ENCODE results near the gene MEG3.
"Not testable (repeated sequence)": the region's sequence is repeated elsewhere in the genome, so short reads cannot be mapped to it uniquely, and the experiment has no call there.

The MEG3 gene

DNA sequence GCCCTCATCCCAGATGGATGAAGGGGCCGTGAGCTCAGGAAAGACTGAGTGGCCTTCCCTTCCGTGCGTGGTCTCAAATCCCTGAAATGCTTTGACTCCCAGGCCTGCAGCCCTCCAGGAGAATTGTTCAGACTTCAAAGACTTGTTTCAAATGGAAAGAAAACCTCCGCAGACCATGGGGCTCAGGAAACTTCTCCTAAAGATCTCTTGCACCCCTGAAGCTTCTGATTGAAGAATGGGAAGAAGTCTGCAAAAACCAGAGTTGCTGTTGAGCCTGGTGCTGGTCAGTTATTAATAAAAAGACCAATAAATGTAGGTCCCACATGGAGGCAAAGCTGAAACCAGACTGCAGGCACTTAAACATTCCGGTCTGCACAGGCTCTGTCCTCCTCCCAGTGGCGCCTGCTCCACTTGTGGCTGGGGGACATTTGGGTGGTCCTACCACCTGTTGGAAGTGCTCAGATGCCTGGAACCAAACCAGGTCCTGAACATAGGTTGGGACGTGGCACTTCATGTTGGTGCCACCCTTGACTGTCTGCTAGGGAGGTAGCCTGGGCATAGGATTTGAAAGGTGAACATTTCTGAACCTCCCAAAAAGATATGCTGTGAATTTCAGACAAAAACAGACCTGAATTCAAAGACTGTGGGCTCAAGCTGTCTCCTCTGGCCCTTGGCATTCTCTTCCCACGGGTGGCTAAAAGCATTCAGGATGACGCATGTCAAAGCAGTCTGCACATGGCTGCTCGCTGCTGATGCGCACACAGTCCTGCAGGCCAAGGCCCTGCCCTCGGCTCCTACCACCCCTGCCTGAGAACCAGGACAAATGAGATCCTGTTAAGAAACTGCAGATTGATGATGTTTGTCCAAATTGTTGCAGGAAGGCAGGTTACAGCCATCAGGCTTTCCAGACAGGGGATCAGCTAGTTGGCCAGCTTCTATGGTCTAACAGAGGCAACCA lies 36.2 kb upstream of the MEG3 start:
- DNase-seq: no peak

DNA sequence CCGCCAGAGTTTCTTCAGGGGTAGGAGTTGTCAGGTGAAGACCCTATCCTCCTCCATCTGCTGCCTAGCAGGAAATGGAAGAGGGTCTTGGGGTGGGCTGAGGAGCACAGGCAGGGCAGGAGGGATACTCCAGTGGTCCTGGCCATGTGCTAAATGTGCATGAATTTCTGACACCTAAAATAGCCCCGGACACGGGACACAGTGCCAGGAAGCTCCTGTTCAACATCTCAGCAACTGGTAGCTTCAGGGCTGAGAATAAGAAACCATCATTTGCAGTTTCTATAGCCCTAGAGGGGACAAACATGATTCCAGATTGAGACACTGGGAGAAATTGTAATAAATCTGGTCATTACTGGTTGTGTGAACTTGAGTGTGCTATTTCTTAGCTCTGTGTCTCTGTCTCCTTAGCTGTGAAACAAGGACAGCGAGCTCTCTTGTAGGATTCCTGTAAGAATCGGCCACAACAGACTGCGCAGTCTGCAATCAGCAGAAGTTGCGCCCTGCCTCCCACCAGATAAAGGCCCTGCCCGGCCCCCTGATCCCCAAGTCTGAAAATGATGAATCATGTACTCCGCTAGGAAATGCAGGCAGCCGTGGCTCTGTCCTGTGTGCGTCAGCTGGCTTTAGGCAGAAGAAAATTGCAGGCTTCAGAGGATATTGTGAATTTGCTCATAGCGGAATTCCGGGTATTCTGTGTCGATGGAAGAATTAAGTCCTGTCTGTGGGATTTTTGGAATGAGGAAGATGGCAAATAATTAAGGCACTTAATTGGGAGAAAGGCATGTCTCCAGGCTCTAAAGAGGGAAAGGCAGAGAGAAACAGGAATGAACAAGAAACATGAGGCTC lies 35.2 kb upstream of the MEG3 start:
- no peak for DNase-seq

DNA sequence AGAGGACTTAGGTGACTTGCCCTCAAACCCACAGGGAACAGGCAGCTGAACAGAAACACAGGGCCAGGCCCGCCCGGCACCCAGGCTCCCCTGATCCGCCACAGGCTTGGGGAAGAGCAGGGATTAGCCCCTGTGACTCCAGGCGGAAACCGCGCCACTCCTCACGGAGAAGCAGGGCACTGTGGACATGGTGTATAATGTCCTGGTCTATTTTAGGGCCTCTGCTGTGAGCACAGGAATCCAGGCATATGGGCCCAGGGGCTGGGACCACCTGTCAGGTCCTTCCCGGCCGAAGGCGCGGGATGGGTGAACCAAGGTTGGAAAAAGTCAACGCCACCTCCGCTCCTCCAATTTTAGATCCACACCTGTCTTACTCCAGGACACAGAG lies 34.6 kb upstream of the MEG3 start:
- DNase-seq: no peak

DNA sequence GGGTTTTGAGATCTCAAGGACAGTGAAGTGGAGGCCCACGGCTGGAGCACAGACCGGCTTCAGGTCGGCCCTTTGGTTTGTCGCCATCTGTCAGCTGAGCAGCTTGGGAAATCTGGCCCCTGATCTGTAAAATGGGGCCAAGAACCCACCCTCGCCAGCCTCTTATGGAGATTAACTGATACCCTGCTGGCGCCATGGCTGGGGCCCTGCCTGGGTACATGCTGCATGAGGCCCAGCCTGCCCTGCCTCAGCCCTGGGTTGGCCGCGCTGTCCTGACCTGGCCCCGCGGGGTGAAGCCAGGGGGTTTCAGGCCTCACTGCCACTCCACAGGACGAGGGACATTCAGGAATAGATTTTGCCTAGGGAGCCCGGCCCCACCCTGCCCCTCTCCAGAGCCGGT lies 33.9 kb upstream of the MEG3 start:
- DNase-seq: no peak

DNA sequence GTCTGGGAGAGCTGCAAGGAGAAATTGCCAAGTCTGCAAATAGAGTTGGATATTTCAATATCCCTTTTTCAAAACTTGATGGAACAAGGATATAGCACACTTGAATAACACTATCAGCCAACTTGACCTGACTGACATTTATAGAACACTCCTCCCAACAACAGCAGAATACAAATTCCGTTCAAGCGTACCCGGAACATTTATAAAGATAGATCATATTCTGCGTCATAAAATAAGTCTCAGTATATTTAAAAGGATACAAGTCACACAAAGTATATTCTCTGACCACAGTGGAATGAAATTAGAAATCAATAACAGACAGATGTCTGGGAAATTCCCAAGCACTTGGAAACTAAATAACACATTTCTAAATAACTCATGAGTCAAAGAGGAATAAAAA lies 29.0 kb upstream of the MEG3 start:
- no peak for DNase-seq

DNA sequence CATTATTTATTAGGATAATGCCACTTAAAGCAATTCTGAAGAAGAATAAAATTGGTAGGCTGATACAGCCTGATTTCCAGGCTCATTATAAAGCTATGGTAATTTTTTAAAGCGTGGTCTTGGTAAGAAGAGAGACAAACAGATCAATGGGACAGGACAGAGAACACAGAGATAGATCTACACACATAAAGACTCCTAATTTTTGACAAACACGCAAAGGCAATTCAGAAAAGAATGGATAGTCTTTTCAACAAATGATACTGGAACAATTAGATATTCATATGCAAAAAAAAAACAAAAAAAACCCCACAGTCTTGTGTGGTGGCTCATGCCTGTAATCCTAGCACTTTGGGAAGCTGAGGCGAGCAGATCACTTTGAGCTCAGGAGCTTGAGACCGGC lies 25.9 kb upstream of the MEG3 start:
- no peak for DNase-seq

DNA sequence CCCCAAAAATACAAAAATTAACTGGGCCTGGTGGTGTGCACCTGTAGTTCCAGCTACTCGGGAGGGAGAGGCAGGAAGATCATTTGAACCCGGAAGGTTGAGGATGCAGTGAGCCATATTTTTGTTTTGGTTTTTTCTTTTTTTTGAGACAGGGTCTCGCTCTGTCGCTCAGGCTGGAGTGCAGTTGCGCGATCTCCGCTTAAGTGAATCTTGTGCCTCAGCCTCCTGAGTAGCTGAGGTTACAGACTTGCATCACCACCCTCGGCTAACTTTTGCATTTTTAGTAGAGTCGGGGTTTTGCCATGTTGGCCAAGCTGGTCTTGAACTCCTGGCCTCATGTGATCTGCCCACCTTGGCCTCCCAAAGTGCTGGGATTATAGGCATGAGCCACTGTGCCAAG lies 24.5 kb upstream of the MEG3 start:
- DNase-seq: not testable (repeated sequence)

DNA sequence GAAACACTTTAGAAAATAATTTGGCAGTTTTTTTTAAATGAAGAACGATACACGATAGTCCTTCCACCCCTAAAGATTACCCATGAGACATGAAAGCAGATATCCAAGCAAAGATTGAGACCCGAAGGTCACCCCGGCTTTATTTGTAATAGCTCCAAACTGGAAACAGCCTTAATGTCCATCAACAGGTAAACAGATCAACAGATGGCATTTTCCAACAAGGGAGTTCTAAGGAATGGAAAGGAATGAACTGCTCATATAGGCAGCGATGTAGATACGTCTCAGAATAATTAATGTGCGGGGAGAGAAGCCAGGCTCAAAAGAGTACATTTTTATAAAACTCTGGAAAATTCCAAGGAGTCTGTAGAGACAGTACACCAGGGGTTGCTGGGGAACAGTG lies 23.7 kb upstream of the MEG3 start:
- no peak for DNase-seq

DNA sequence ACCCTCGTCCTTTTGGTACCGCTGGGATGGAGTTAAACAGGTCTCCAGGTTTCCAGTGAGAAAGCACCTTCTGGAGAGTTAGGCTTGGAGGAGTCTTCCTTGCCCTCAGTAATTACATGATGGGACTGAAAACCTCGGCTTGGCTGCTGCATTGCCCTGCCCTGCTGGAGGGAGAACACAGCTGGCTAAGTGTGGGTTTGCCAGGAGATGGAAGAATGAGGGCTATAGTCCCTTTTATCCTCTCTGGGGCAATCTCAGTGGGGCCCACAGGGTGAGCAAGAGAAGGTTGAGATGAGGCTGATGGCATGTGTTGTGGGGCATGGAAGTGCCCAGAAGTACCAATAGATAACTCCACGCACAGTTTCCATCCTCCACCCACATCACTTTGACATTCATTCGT lies 23.2 kb upstream of the MEG3 start:
- DNase-seq: no peak

DNA sequence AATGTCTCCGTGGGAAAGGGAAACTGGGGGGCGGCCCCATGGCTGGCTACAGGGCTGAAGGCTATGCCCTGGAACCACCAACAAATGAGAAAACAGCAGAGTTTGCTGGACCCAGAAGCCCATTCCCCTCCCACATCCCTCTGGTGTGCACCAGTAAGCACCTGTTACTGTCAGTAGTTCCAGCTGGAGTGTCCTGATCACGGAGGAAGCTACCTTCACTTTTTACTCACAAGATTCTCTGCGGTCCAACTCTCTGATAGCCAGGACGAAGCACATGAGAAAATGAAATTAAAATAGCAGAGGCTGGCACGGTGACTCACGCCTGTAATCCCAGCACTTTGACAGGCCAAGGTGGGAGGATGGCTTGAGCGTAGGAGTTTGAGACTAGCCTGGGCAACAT lies 22.7 kb upstream of the MEG3 start:
- DNase-seq: no peak

DNA sequence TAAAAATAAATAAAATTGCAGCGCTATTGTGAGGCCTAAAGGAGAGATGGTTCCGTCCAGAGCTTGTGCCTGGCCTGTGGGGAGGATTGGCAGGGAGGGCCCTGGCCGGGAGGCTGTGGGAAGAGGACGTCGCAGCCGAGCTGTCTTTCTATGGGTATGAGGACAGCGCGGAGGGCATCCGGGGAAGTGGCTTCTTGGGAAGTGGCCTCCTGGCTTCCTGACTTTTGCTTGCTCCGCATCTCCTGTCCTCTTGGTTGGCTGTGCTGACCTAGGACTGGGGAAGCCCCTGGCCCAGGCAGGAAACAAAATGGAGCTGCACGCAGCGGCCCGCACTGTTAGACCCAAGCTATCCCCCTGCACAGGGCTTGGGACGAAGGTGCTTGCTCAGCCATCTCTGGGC lies 22.2 kb upstream of the MEG3 start:
- no peak for DNase-seq

DNA sequence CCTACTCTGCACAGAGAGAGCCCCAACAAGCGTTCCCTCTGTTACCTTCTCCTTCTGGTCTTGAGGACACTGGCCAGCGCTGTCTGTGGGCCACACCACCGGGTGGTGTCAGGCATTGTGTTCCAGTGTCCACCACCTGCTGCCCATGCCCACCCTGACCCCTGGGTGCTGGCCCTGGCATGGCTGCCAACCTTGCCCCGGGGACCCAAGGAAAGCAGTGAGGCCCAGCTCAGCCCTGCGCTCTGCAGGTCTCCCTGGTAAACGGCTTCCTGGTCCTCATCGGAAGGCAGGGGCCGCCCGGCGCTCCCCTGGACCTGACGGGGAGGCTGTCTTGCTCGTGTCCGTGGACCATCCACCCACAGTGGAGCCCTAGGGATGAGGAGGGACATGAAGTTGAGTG lies 21.8 kb upstream of the MEG3 start:
- DNase-seq: no peak

DNA sequence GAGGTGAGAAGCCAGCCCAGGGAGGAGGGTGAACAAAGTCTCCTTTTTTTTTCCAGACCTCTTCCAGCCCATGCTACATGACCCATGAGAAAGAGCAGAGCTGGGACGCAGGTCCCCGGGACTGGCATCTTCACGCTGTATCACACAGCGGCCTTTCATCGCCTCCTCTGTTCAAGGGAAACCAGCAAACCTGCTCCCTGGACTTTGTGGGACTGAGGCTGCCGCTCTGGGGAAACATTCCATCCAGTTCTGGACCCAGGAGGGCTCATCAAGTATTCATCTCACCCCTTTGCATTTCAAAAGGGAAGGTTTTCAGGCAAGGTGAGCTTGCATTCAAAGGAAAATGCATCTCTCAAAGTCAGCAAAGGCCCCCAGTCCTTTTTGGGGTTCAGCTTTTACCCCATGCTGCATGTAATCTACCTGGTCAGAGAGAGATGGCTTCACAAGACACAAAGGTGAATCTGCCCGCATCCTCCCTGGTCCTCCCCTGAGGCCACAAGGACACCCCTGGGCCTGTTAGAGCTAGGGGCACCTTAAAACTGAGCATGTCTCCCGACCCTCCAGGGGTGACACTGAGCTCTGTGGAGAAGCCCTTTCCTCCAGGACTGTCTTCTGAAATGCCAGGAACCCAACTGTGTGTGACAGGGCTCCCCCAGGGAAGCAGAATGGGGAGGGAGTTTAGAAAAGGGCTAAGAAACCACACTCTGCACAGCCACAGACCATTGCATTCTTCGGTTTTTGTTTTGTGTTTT lies 21.2 kb upstream of the MEG3 start:
- DNase-seq: no peak

DNA sequence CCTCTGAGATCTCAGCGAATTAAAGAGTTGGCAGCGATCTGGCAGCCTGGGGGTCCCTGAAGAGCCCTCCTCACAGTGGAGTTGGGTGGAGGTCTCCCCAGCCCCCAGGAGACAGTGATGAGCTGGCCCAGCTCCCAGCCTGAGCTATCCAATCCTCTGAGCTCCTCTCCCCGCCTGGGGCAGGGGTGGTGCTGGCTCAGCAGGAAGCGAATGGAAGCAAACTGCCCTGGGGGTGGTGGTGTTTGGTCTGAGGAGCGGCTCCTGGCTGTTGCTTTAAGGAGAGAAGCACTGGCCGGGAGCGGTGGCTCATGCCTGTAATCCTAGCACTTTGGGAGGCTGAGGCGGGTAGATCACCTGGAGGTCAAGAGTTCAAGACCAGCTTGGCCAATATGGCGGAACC lies 19.5 kb upstream of the MEG3 start:
- no peak for DNase-seq

DNA sequence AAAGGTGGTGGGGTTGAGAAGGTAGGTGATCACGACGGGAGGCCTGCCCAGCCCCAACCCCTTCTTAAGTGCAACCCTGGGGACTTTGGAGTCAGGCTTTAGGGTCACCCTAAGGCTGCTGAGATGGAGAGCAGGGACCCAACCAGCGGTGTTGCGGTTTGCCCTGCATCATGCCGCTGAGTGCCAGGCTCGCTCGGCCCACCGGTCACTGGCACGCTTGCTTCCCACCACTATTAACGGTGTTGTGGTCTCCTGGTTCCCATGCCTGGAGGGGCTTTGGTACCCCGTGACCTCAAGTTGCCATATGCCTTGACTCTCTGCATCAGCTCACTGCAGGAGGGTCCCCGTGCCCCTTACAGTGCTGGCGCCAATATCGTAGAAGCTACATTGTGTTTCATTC lies 18.4 kb upstream of the MEG3 start:
- no peak for DNase-seq

DNA sequence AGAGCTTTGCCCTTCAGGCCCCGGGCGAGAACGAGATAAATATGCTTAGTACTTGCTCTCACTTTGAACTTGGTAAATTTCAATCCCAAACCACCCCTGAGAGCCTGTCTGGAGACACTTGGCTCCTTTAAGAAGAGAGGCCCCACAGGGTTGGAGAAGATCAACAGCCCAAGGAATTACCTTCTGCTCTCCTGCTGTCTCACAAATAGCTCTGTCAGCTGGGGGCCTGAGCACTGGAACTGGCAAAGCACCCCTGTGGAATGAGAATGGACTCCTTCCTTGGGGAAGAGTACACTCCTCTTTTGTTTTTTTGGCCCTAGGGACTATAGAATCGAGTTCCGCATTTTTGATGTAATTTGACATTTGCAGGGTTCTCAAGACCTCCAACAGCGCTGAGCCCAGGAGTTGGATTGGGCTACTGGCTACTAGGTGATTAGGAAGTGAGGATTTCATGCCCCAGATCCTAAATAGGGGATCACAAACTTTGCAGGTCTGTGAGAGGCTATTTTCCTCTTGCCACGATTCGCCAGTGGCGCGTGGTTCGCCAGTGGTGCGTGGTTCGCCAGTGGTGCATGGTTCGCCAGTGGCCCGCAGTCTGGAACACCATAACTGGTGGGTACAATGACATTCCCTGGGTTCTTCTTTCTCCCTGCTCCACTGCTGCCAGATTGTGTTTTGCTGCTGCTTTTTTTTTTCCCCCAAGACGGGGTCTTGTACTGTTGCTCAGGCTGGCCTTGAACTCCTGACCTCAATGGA lies 17.8 kb upstream of the MEG3 start:
- DNase-seq: no peak

DNA sequence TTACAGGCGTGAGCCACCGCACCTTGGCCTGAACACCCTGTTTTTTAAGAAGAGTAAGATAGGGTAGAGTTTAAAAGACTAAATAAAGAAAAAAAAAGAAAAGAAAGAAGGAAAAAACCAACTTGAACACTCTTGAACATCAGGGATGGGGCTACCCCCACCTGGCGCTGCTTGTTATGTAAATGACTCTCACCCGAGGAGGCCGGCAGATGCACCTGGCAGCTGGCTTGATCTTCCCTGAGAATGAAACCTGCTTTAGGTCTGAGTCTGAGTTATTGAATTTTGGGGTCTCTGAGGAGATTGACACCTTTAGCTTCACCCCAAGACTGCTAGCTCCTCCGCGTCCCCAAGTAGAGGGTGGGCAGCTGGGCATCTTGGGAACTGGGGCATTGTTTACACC lies 15.5 kb upstream of the MEG3 start:
- no peak for DNase-seq

DNA sequence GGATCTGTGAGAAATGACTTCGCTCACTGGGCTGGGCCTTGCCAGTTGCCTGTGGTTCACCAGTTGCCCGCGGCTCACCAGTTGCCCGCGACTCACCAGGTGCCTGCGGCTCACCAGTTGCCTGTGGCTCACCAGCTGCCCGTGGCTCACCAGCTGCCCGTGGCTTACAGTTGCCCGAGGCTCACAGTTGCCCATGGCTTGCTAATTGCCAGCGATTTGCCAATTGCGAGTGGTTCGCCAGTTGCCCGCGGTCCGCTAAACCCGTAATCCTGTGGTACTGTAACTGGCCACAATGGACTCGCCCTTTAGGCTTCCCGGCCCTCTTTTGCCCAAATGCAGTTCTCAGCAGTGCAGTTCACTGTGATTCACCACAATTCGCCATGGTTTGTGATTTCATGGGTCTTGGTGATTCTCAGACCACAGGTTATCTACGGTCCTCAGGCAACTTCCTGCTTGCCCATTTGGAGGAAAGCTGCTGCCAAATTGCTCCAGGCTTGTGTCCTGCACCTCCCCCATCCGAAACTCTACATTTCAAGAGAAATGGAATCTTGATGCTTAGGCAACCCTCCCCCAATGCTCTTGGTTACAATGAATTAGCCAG lies 15.0 kb upstream of the MEG3 start:
- DNase-seq: no peak

DNA sequence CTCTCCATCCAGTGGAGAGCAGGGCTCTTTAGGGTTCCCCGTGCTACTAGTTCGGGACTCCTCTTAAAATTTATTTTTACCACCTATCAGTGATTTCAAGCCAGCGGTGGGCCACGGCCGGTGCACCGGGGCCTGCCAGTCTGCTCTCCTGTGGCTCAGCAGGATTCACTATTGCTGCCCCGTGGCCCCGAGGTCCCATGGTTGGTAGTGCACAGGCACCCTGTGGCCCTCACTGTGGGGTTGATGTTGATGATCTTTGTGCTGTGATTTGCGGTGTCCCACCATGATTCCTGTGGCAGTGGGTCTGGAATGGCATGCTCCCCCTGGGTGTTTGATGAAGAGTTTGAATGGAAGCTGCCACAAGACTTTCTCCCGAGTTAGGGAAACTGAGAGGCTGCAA lies 12.6 kb upstream of the MEG3 start:
- DNase-seq: no peak

DNA sequence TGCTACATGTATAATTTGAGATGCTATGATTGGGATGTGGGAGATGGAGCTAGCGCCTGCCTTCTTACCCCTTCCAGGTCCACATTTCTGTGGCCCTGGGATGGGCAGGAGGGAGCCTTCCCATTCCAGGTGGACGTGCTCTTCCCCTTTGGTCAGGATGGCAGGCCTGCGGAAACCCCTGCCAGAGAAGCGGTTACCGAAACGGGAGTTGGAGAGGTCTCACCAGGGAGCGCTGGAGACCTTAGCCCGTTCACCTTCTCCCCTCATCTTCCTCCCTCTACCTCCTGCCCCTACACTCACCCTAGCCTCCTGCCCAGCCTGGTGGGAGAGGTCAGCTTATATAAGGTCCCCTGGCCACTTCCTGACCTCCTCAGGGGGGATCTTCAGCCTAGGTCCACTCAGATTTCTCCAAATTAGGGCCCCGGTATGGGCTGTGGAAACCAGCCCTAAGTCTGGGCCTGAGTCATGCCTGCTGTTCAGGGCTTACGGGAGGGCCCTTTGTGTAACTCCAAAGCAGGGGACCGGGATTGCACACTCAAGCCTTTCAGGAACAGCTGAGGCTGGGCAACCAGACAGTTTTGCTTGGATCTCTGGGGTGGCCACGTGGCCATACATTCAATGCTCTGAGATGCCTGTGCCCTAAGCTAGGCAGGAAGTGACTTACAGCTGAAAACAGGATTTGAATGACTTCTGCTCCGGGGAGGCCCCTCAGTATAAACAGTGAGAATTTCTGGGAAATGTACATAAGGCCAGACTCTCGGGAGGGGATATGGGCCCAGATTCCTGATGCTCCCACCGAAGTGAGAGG lies 10.2 kb upstream of the MEG3 start:
- no peak for DNase-seq

DNA sequence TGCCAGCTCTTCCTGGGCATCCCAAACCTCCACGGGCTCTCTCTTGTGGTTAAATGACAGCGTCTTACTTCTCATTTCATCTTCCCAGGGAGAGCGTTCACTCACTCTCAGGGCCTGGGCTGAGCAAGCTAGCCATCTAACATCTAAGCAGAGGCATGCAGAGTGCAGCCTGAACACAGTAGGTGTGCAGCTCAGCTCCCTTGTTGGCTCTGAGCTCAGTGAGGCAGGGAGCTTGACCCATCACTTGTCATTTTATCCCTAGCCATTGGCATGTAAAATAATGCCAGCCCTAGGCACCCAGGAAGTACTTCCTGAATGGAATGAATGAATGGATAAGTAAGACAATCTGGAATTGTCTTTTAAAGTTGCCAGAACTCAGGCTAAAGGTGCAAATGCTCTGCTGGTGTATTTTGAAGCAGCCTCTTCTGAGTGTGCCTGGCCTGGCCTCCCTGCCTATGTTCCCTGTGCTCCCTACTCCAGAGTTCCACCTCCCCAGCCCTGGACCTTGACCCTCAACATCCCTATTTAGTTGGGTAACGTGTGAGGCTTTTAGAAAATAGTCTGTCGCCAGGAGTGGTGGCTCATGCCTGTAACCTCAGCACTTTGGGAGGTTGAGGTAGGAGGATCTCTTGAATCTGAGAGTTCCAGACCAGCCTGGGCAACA lies 9.5 kb upstream of the MEG3 start:
- no peak for DNase-seq
